H9 (cell line): ENCODE measurements around the gene PTPN11. TPM values are rescaled to one million over a fixed set of nuclear protein-coding genes. Genes with fewer than 3 reads are reported as not detected.

Experiments used
- DNase-seq: peaks from one replicate; pipeline ENCODE4 v3.0.0-alpha.2; 2017
- H2AFZ ChIP-seq: one replicate; pipeline ENCODE4 v1.6.1; 2013; ENCODE audit warnings: mild to moderate bottlenecking, low read length, control low read depth, moderate library complexity
- H2AK5ac ChIP-seq: 2 replicates; pipeline ENCODE4 v1.6.1; 2013; ENCODE audit warnings: low read length, control low read depth, mixed read lengths; ENCODE audit not compliant: insufficient read length
- H2BK120ac ChIP-seq: one replicate; pipeline ENCODE4 v1.6.1; 2013; ENCODE audit warnings: low read depth, mild to moderate bottlenecking, low read length, control low read depth, inconsistent platforms; ENCODE audit not compliant: poor library complexity, severe bottlenecking
- H2BK12ac ChIP-seq: 2 replicates; pipeline ENCODE4 v1.6.1; 2013; ENCODE audit warnings: low read length, control low read depth, mixed read lengths, low read depth; ENCODE audit not compliant: insufficient read length
- H2BK15ac ChIP-seq: 2 replicates; pipeline ENCODE4 v1.6.1; 2013; ENCODE audit warnings: low read depth, low read length, control low read depth
- H2BK20ac ChIP-seq: one replicate; pipeline ENCODE4 v1.6.1; 2013; ENCODE audit warnings: low read depth, mild to moderate bottlenecking, low read length, control low read depth, inconsistent platforms; ENCODE audit not compliant: poor library complexity, severe bottlenecking
- H2BK5ac ChIP-seq: 2 replicates; pipeline ENCODE4 v1.6.1; 2013; ENCODE audit warnings: low read length, control low read depth, mixed read lengths; ENCODE audit not compliant: insufficient read length
- H3K14ac ChIP-seq: 2 replicates; pipeline ENCODE4 v1.6.1; 2013; ENCODE audit warnings: low read length, control low read depth; ENCODE audit not compliant: insufficient read depth
- H3K18ac ChIP-seq: 2 replicates; pipeline ENCODE4 v1.6.1; 2013; ENCODE audit warnings: low read depth, mild to moderate bottlenecking, mixed read lengths, low read length, control low read depth; ENCODE audit not compliant: insufficient read length
- H3K23ac ChIP-seq: 2 replicates; pipeline ENCODE4 v1.6.1; 2013; ENCODE audit warnings: low read length, control low read depth, mixed read lengths, low read depth; ENCODE audit not compliant: insufficient read length
- H3K23me2 ChIP-seq: 2 replicates; pipeline ENCODE4 v1.6.1; 2013; ENCODE audit warnings: low read depth, mild to moderate bottlenecking, mixed read lengths, low read length, control low read depth; ENCODE audit not compliant: insufficient read length, poor library complexity, severe bottlenecking
- H3K27ac ChIP-seq: 2 replicates; pipeline ENCODE4 v1.5.1; 2013; ENCODE audit warnings: low read length, control low read depth, mixed read lengths, low read depth; ENCODE audit not compliant: insufficient read length
- H3K27me3 ChIP-seq: 2 replicates; pipeline ENCODE4 v1.6.1; 2013; ENCODE audit warnings: low read length, control low read depth, inconsistent platforms; ENCODE audit not compliant: insufficient read depth
- H3K4ac ChIP-seq: 2 replicates; pipeline ENCODE4 v1.6.1; 2013; ENCODE audit warnings: low read depth, mild to moderate bottlenecking, control low read depth, inconsistent platforms, low read length, moderate library complexity
- H3K4me1 ChIP-seq: 2 replicates; pipeline ENCODE4 v1.6.1; 2013; ENCODE audit warnings: low read length, control low read depth, inconsistent platforms; ENCODE audit not compliant: insufficient read depth
- H3K4me2 ChIP-seq: 2 replicates; pipeline ENCODE4 v1.6.1; 2013; ENCODE audit warnings: low read length, control low read depth, mixed read lengths; ENCODE audit not compliant: insufficient read length, insufficient read depth
- H3K56ac ChIP-seq: 2 replicates; pipeline ENCODE4 v1.6.1; 2013; ENCODE audit warnings: low read depth, mild to moderate bottlenecking, mixed read lengths, low read length, control low read depth; ENCODE audit not compliant: insufficient read length
- H3K79me1 ChIP-seq: 2 replicates; pipeline ENCODE4 v1.6.1; 2013; ENCODE audit warnings: low read depth, mild to moderate bottlenecking, moderate library complexity, low read length, control low read depth, inconsistent platforms; ENCODE audit not compliant: insufficient read depth, poor library complexity, severe bottlenecking
- H3K79me2 ChIP-seq: 2 replicates; pipeline ENCODE4 v1.6.1; 2013; ENCODE audit warnings: low read length, control low read depth, inconsistent platforms; ENCODE audit not compliant: insufficient read depth
- H3K9ac ChIP-seq: 2 replicates; pipeline ENCODE4 v1.6.1; 2013; ENCODE audit warnings: low read length, control low read depth, mixed read lengths; ENCODE audit not compliant: insufficient read length; ENCODE audit errors: extremely low read depth
- H3K9me3 ChIP-seq: one replicate; pipeline ENCODE4 v1.6.1; 2013; ENCODE audit warnings: low read depth, low read length, inconsistent platforms; ENCODE audit not compliant: control insufficient read depth
- H3T11ph ChIP-seq: one replicate; pipeline ENCODE4 v1.6.1; 2013; ENCODE audit warnings: mild to moderate bottlenecking, low read length, control low read depth, inconsistent platforms
- H4K20me1 ChIP-seq: one replicate; pipeline ENCODE4 v1.6.1; 2013; ENCODE audit not compliant: control insufficient read depth, insufficient read length, insufficient read depth
- H4K5ac ChIP-seq: 2 replicates; pipeline ENCODE4 v1.6.1; 2013; ENCODE audit warnings: low read depth, mild to moderate bottlenecking, mixed read lengths, low read length, control low read depth; ENCODE audit not compliant: insufficient read length
- H4K8ac ChIP-seq: replicated peaks from 2 replicates; pipeline ENCODE4 v1.6.1; 2013; ENCODE audit warnings: low read length, control low read depth, mixed read lengths, low read depth; ENCODE audit not compliant: insufficient read length
- H4K91ac ChIP-seq: 2 replicates; pipeline ENCODE4 v1.6.1; 2013; ENCODE audit warnings: low read depth, mild to moderate bottlenecking, moderate library complexity, mixed read lengths, low read length, control low read depth; ENCODE audit not compliant: insufficient read length
- H3K27ac Mint-ChIP-seq, 3 experiments: 2 replicates in 2 of 3; 3 replicates in 1 of 3; pipeline ENCODE4 v1.8.0; 2020 to 2021; ENCODE audit warnings: mixed read lengths in 3 of 3, mild to moderate bottlenecking in 1 of 3, moderate library complexity in 1 of 3
- H3K27me3 Mint-ChIP-seq: 2 replicates; pipeline ENCODE4 v1.8.0; 2021; ENCODE audit warnings: low read depth, mild to moderate bottlenecking, moderate library complexity, mixed read lengths
- H3K36me3 Mint-ChIP-seq, 3 experiments: 2 replicates in 2 of 3; 3 replicates in 1 of 3; pipeline ENCODE4 v1.8.0; 2020 to 2021; ENCODE audit warnings: low read depth in 3 of 3, mixed read lengths in 3 of 3; ENCODE audit not compliant: insufficient read depth in 1 of 3
- H3K4me1 Mint-ChIP-seq, 2 experiments: 2 replicates each; pipeline ENCODE4 v1.8.0; 2020; ENCODE audit warnings: mixed read lengths in 2 of 2
- H3K4me3 Mint-ChIP-seq, 2 experiments: 2 replicates in 1 of 2; 3 replicates in 1 of 2; pipeline ENCODE4 v1.8.0; 2020 to 2021; ENCODE audit warnings: mild to moderate bottlenecking in 2 of 2, mixed read lengths in 2 of 2, moderate library complexity in 1 of 2
- H3K9me3 Mint-ChIP-seq, 2 experiments: 2 replicates in 1 of 2; 3 replicates in 1 of 2; pipeline ENCODE4 v1.8.0; 2020; ENCODE audit warnings: mild to moderate bottlenecking in 2 of 2, mixed read lengths in 2 of 2, moderate library complexity in 1 of 2
- WGBS: extraction: QIAGEN DNeasy Blood & Tissue Kit; methylation state at CpG from one replicate; pipeline ENCODE4 v1.1.7; 2013; ENCODE audit warnings: missing lambda C conversion rate, low lambda C conversion rate, mixed read lengths; ENCODE audit not compliant: insufficient read length; ENCODE audit errors: extremely low coverage; 5-methylcytosine and 5-hydroxymethylcytosine counted together
- total RNA-seq: library from RNA; stranded (reverse); gene quantifications from 2 replicates; pipeline ENCODE4 v1.2.1, GENCODE V29; 2021
- TF ChIP-seq, protein P1 (sequence below): fragments of 200-600 bp; sonication (generic); conservative IDR thresholded peaks from 3 replicates; pipeline ENCODE4 v1.8.0; 2021; ENCODE audit warnings: antibody characterized with exemption, mild to moderate bottlenecking

The PTPN11 gene
- total RNA-seq, 1 experiment from 2014 or later = 112 TPM

- no peak overlapping the region for H3K4ac ChIP-seq
- H4K5ac ChIP-seq = no peak overlapping the region
- H3K27me3 ChIP-seq = no peaks in the 10 kb centered on the region
- H2BK12ac ChIP-seq = no peak overlapping the region
- H4K20me1 ChIP-seq = no peaks in the 10 kb centered on the region
- WGBS = no CpG with 5 or more reads among the region's 7 CpGs
- H3K56ac ChIP-seq = no peak overlapping the region
- H3K79me1 ChIP-seq = no peaks in the 10 kb centered on the region
- H3K27me3 Mint-ChIP-seq = no peaks in the 10 kb centered on the region; the same call in 1 of the 2 replicates
- H2BK120ac ChIP-seq = no peak overlapping the region
- no peak overlapping the region for H2BK20ac ChIP-seq
- H3K4me2 ChIP-seq = no peak overlapping the region
- no peaks in the 10 kb centered on the region for H3K36me3 Mint-ChIP-seq
- H3K9ac ChIP-seq = no peak overlapping the region
- no peak for DNase-seq
- no peaks in the 10 kb centered on the region for H3K79me2 ChIP-seq
- 0 out of 5 replicates have a peak, but pooled peaks cover 0 to 3% of the 10 kb centered on the region in 2 experiments for H3K9me3 Mint-ChIP-seq
- no peaks in the 10 kb centered on the region for H3K23me2 ChIP-seq
- H3K27ac ChIP-seq = no peak overlapping the region
- no peak overlapping the region for H3K4me3 Mint-ChIP-seq
- H3K18ac ChIP-seq = no peak overlapping the region
- H2AFZ ChIP-seq = no peak overlapping the region
- H3K23ac ChIP-seq = no peak overlapping the region
- TF ChIP-seq, protein P1, sequence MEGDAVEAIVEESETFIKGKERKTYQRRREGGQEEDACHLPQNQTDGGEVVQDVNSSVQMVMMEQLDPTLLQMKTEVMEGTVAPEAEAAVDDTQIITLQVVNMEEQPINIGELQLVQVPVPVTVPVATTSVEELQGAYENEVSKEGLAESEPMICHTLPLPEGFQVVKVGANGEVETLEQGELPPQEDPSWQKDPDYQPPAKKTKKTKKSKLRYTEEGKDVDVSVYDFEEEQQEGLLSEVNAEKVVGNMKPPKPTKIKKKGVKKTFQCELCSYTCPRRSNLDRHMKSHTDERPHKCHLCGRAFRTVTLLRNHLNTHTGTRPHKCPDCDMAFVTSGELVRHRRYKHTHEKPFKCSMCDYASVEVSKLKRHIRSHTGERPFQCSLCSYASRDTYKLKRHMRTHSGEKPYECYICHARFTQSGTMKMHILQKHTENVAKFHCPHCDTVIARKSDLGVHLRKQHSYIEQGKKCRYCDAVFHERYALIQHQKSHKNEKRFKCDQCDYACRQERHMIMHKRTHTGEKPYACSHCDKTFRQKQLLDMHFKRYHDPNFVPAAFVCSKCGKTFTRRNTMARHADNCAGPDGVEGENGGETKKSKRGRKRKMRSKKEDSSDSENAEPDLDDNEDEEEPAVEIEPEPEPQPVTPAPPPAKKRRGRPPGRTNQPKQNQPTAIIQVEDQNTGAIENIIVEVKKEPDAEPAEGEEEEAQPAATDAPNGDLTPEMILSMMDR = no peak
- no peak overlapping the region for H4K8ac ChIP-seq
- no peak overlapping the region for H2AK5ac ChIP-seq
- H3K4me1 ChIP-seq = no peaks in the 10 kb centered on the region; the same call in 1 of the 2 replicates
- H3K14ac ChIP-seq = no peak overlapping the region
- no peak overlapping the region for H2BK5ac ChIP-seq
- no peaks in the 10 kb centered on the region for H3K9me3 ChIP-seq
- no peak overlapping the region for H2BK15ac ChIP-seq
- H3T11ph ChIP-seq = no peak overlapping the region
- H3K4me1 Mint-ChIP-seq = peaks cover 0 to 8% of the 10 kb centered on the region in 2 experiments; a peak in 2 of 4 replicates
- no peak overlapping the region for H3K27ac Mint-ChIP-seq
- H4K91ac ChIP-seq = no peak overlapping the region
These were observed 99.1 kb downstream of the PTPN11 start for GRCh38 chr12:112517730-112518364.
